ENCODE results near the gene STK25.

DNA sequence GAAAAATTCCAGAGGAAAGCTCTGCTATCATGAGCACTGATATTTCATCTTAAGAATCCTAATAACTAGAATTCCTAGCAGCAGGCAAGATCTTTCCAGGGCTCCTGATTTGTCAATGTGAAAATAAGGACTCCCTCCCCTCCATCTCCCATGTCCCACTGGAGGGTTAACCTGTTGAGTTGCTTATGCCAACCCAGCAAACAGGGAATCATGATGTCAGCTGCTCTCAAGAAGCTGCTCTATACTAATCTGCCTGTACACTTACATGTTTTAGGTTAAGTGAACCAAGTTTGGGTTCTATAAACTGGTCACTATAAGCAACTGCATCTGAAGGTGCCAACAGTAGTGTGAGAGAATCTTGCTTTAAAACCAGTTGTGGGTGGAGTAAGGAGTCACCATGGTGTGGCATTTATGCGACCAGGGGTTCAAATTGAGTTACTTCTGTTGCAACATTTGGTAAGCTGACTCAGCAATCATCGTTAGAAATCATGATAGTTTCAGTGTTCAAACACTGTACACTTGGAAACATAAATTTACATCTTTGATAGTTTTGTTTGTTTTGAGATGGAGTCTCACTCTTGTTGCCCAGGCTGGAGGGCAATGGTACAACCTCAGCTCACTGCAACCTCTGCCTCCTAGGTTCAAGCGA lies 53.4 kb downstream of the STK25 start:
- no peak for TF ChIP-seq EZH2 (IDR thresholded peaks at IDR 0.05; ENCODE audit: low read depth)
- TF ChIP-seq, protein P1, sequence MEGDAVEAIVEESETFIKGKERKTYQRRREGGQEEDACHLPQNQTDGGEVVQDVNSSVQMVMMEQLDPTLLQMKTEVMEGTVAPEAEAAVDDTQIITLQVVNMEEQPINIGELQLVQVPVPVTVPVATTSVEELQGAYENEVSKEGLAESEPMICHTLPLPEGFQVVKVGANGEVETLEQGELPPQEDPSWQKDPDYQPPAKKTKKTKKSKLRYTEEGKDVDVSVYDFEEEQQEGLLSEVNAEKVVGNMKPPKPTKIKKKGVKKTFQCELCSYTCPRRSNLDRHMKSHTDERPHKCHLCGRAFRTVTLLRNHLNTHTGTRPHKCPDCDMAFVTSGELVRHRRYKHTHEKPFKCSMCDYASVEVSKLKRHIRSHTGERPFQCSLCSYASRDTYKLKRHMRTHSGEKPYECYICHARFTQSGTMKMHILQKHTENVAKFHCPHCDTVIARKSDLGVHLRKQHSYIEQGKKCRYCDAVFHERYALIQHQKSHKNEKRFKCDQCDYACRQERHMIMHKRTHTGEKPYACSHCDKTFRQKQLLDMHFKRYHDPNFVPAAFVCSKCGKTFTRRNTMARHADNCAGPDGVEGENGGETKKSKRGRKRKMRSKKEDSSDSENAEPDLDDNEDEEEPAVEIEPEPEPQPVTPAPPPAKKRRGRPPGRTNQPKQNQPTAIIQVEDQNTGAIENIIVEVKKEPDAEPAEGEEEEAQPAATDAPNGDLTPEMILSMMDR (conservative IDR thresholded peaks at IDR 0.05), result no peak
